MM.1S (cell line): ENCODE data around the gene PSMA7.

Experiments used
- DNase-seq: peaks from one replicate; pipeline ENCODE4 v3.0.0-alpha.2; 2015
- H2AFZ ChIP-seq: fragments of 300-600 bp; sonication (generic); 2 replicates; pipeline ENCODE4 v1.6.0; 2016; ENCODE audit warnings: antibody characterized with exemption, low read length
- H3F3A ChIP-seq: fragments of 300-600 bp; sonication (generic); 2 replicates; pipeline ENCODE4 v1.6.1; 2016; ENCODE audit warnings: mild to moderate bottlenecking, antibody characterized with exemption, low read length, moderate library complexity, mixed read lengths; ENCODE audit not compliant: insufficient read depth
- H3K27ac ChIP-seq: fragments of 300-600 bp; sonication (generic); 2 replicates; pipeline ENCODE4 v1.5.1; 2016; ENCODE audit warnings: mild to moderate bottlenecking, low read length
- H3K27me3 ChIP-seq: fragments of 300-600 bp; sonication (generic); replicated peaks from 2 replicates; pipeline ENCODE4 v1.6.0; 2016; ENCODE audit warnings: low read length; ENCODE audit not compliant: insufficient read depth
- H3K36me3 ChIP-seq: fragments of 300-600 bp; sonication (generic); replicated peaks from 2 replicates; pipeline ENCODE4 v1.6.1; 2016; ENCODE audit warnings: mild to moderate bottlenecking, low read length, mixed read lengths; ENCODE audit not compliant: insufficient read depth
- H3K4me1 ChIP-seq: fragments of 300-600 bp; sonication (generic); 2 replicates; pipeline ENCODE4 v1.6.1; 2016; ENCODE audit warnings: low read length, mixed read lengths
- H3K4me2 ChIP-seq: fragments of 300-600 bp; sonication (generic); 2 replicates; pipeline ENCODE4 v1.6.0; 2016; ENCODE audit warnings: low read depth, low read length
- H3K4me3 ChIP-seq: fragments of 300-600 bp; sonication (generic); 2 replicates; pipeline ENCODE4 v1.5.1; 2016; ENCODE audit warnings: low read length, mixed read lengths
- H3K79me2 ChIP-seq: fragments of 300-600 bp; sonication (generic); 2 replicates; pipeline ENCODE4 v1.6.1; 2016; ENCODE audit warnings: mixed run types, low read length, mixed read lengths
- H3K9ac ChIP-seq: fragments of 300-600 bp; sonication (generic); 2 replicates; pipeline ENCODE4 v1.6.1; 2016; ENCODE audit warnings: low read length, mixed read lengths
- H3K9me2 ChIP-seq: fragments of 300-600 bp; sonication (generic); replicated peaks from 2 replicates; pipeline ENCODE4 v1.6.1; 2016; ENCODE audit warnings: mild to moderate bottlenecking, low read length, mixed read lengths; ENCODE audit not compliant: insufficient read depth
- H3K9me3 ChIP-seq: fragments of 300-600 bp; sonication (generic); replicated peaks from 2 replicates; pipeline ENCODE4 v1.6.1; 2016; ENCODE audit warnings: mild to moderate bottlenecking, low read length, mixed read lengths; ENCODE audit not compliant: insufficient read depth
- H4K20me1 ChIP-seq: fragments of 300-600 bp; sonication (generic); 2 replicates; pipeline ENCODE4 v1.6.1; 2016; ENCODE audit warnings: mild to moderate bottlenecking, low read length, moderate library complexity, mixed read lengths; ENCODE audit not compliant: insufficient read depth
- EZH2 ChIP-seq: fragments of 300-600 bp; sonication (generic); optimal IDR thresholded peaks from 2 replicates; pipeline ENCODE3; 2017; ENCODE audit warnings: low read depth, mild to moderate bottlenecking, antibody characterized with exemption, low read length, mixed read lengths
- EZH2phosphoT487 ChIP-seq: fragments of 300-600 bp; sonication (generic); IDR thresholded peaks from 2 replicates; pipeline ENCODE4 v1.6.1; 2018; ENCODE audit warnings: antibody characterized with exemption, low read length
- TF ChIP-seq, protein P1 (sequence below): fragments of 300-600 bp; sonication (generic); IDR thresholded peaks from 2 replicates; pipeline ENCODE4 v1.5.1; 2016; ENCODE audit warnings: antibody characterized with exemption, low read length, mixed read lengths

PSMA7 gene

DNA sequence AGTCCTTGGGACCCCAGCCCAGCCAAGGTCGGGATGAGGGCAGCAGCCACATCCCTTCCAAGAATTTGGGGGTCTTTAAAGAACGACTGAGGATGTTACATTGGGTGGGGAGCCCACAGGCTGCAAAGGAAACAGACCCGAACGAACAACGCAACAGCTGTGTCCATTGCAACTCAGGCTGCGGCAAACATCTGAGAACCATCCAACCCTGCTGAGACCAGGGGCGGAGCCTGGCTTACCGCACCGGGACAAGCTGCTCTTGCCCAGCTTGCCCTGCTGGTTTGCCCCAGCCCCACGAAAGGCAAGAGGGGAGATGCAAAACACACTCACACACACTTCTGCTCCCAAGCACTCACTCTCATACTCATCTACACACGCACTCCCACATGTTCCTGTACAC is 56.0 kb downstream of the PSMA7 start:
- Histone ChIP-seq H3K4me3 (no peak overlapping the region), H3K9ac (no peak overlapping the region), H3K9me2 (no peaks in the 10 kb centered on the region), H3K4me1 (no peaks in the 10 kb centered on the region), H3K27me3 (peaks cover 76% of the 10 kb centered on the region), H2AFZ (no peak overlapping the region), H3F3A (no peaks in the 10 kb centered on the region), H3K36me3 (no peaks in the 10 kb centered on the region), H3K27ac (no peak overlapping the region), H4K20me1 (no peaks in the 10 kb centered on the region), H3K4me2 (no peak overlapping the region), H3K9me3 (no peaks in the 10 kb centered on the region), H3K79me2 (no peaks in the 10 kb centered on the region)
- DNase-seq, result no peak
- TF ChIP-seq, protein P1, sequence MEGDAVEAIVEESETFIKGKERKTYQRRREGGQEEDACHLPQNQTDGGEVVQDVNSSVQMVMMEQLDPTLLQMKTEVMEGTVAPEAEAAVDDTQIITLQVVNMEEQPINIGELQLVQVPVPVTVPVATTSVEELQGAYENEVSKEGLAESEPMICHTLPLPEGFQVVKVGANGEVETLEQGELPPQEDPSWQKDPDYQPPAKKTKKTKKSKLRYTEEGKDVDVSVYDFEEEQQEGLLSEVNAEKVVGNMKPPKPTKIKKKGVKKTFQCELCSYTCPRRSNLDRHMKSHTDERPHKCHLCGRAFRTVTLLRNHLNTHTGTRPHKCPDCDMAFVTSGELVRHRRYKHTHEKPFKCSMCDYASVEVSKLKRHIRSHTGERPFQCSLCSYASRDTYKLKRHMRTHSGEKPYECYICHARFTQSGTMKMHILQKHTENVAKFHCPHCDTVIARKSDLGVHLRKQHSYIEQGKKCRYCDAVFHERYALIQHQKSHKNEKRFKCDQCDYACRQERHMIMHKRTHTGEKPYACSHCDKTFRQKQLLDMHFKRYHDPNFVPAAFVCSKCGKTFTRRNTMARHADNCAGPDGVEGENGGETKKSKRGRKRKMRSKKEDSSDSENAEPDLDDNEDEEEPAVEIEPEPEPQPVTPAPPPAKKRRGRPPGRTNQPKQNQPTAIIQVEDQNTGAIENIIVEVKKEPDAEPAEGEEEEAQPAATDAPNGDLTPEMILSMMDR, result no peak
- TF ChIP-seq EZH2 (no peak), EZH2phosphoT487 (no peak)
